HepG2 (cell line): ENCODE results near the gene ICE2. TPM values are rescaled to one million over a fixed set of nuclear protein-coding genes. Genes with fewer than 3 reads are reported as not detected.

ENCODE experiments used
- ARID3A ChIP-seq: IDR thresholded peaks from 2 replicates; pipeline ENCODE4 v1.6.1; 2012; ENCODE audit warnings: low read depth, low read length, improper control_type of control experiment
- GLI4 ChIP-seq: sonication (generic); formaldehyde crosslinking; IDR thresholded peaks from 2 replicates; pipeline ENCODE4 v1.5.1; 2020; ENCODE audit warnings: missing genetic modification reagents, mild to moderate bottlenecking, moderate library complexity, borderline replicate concordance
- ISL2 ChIP-seq: sonication (generic); formaldehyde crosslinking; IDR thresholded peaks from 2 replicates; pipeline ENCODE4 v1.5.0; 2020; ENCODE audit warnings: missing genetic modification reagents
- RBM39 ChIP-seq: fragments of 200-400 bp; formaldehyde crosslinking; IDR thresholded peaks from one replicate; pipeline ENCODE4 v1.6.1; 2018; ENCODE audit warnings: antibody characterized with exemption, mild to moderate bottlenecking, low read depth, low read length; ENCODE audit not compliant: poor library complexity, severe bottlenecking
- SMAD3 ChIP-seq: sonication (generic); formaldehyde crosslinking; IDR thresholded peaks from 2 replicates; pipeline ENCODE4 v1.4.0; 2020; ENCODE audit warnings: missing genetic modification reagents
- SRSF4 ChIP-seq: fragments of 200-400 bp; formaldehyde crosslinking; IDR thresholded peaks from one replicate; pipeline ENCODE4 v1.6.1; 2018; ENCODE audit warnings: mild to moderate bottlenecking, low read depth, low read length, moderate library complexity; ENCODE audit not compliant: poor library complexity, severe bottlenecking
- THAP7 ChIP-seq: sonication (generic); formaldehyde crosslinking; IDR thresholded peaks from 2 replicates; pipeline ENCODE4 v1.8.1; 2023; ENCODE audit warnings: mild to moderate bottlenecking, missing genetic modification reagents
- ZBTB14 ChIP-seq: sonication (generic); formaldehyde crosslinking; IDR thresholded peaks from 2 replicates; pipeline ENCODE4 v1.4.0; 2020; ENCODE audit warnings: missing genetic modification reagents
- ZFY ChIP-seq: sonication (generic); formaldehyde crosslinking; IDR thresholded peaks from 2 replicates; pipeline ENCODE4 v1.4.0; 2020; ENCODE audit warnings: missing genetic modification reagents
- ZNF264 ChIP-seq: sonication (generic); formaldehyde crosslinking; IDR thresholded peaks from 2 replicates; pipeline ENCODE4 v1.4.0; 2020; ENCODE audit warnings: missing genetic modification reagents
- ZNF446 ChIP-seq: sonication (generic); formaldehyde crosslinking; IDR thresholded peaks from 2 replicates; pipeline ENCODE4 v1.5.0; 2020; ENCODE audit warnings: mild to moderate bottlenecking, missing genetic modification reagents
- ZNF501 ChIP-seq: sonication (generic); formaldehyde crosslinking; IDR thresholded peaks from 2 replicates; pipeline ENCODE4 v1.5.1; 2020; ENCODE audit warnings: mild to moderate bottlenecking, moderate library complexity, missing genetic modification reagents
- ZNF616 ChIP-seq: sonication (generic); formaldehyde crosslinking; IDR thresholded peaks from 2 replicates; pipeline ENCODE4 v1.5.0; 2020; ENCODE audit warnings: low read depth, mild to moderate bottlenecking, missing genetic modification reagents
- ZNF687 ChIP-seq: sonication (generic); formaldehyde crosslinking; IDR thresholded peaks from 2 replicates; pipeline ENCODE4 v1.5.1; 2020; ENCODE audit warnings: mild to moderate bottlenecking, missing genetic modification reagents, moderate library complexity
- polyA plus RNA-seq, 8 experiments: library from polyadenylated mRNA; depleted of rRNA in 3 of 8; stranded (reverse) in 7 of 8; unstranded in 1 of 8; fragments of >200 nt; fragmentation: Illumina TruSeq in 4 of 8; extraction: Trizol in 4 of 8; gene quantifications; 2 replicates each; pipeline versions ENCODE4 v1.2.1 to v1.2.3, GENCODE V29; 2011 to 2016; ENCODE audit warnings: low read depth in 4 of 8, missing spikeins in 1 of 8, mixed read lengths in 1 of 8; ENCODE audit not compliant: insufficient read depth in 1 of 8
- total RNA-seq, 5 experiments: library from RNA; depleted of rRNA; stranded (reverse); fragments of >200 nt; fragmentation: Illumina TruSeq; extraction: Trizol; gene quantifications; 2 replicates each; pipeline ENCODE4 v1.2.3, GENCODE V29; 2016; ENCODE audit warnings: low read depth in 1 of 5
- TF ChIP-seq, protein P1 (sequence below): sonication (generic); formaldehyde crosslinking; IDR thresholded peaks from 2 replicates; pipeline ENCODE4 v1.4.0; 2020; ENCODE audit warnings: missing genetic modification reagents
- TF ChIP-seq, protein P2 (sequence below): sonication (generic); formaldehyde crosslinking; IDR thresholded peaks from 2 replicates; pipeline ENCODE4 v1.8.1; 2023; ENCODE audit warnings: mild to moderate bottlenecking, missing genetic modification reagents, borderline replicate concordance
- TF ChIP-seq, protein P3 (sequence below): conservative IDR thresholded peaks from 2 replicates; pipeline ENCODE4 v1.6.1; 2018; ENCODE audit warnings: missing genetic modification reagents

ICE2 gene
- total and polyA plus RNA-seq, 2 of the 13 experiments (the other 11 are each of a cell fraction or from before 2014, with no cell fraction given) = 24.8 to 26.4 TPM

DNA sequence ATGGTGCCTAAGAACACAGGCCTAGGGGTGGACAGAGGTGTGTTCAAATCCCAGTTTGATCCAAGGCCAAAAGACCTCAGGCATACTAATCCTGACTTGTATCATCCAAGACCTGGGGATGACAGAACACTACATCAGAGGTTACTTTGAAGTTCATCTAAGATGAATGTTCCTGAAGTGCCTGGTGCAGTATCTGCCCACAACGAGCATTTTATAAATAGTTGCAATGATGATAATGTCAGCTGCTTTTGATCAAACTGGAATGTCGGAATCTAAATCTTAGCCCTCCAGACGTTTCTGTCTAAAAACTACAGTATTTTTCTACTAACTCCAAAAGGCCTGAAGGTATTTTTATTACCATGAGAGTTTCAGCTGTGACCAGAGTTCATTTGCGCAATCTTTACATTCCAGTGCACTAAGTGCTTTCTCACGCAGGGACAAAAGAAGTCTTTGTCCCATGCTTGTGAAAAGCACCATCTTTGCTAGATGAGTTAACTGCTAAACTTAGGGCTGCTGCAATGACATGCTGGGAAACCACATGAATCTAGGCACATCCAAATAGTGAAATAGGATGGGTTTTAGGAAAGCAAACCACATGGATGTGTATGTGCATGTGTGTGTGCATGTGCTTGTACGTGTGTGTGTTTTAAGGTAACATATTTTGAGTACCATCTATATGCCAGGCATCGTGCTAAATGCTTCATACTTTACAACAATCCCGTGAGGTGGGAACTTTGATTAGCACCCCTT, 99.2 kb downstream of the ICE2 start (continued):
- TF ChIP-seq ZNF687 (CRISPR knock-in tag) (no peak), SRSF4 (no peak), GLI4 (CRISPR knock-in tag) (no peak), ZFY (CRISPR knock-in tag) (peak; percentile 54), ARID3A (peak; percentile 91), ZNF501 (no peak), ISL2 (peak; percentile 98), ZNF264 (CRISPR knock-in tag) (peak; percentile 71; the same call in 1 of the 2 replicates), RBM39 (no peak), ZNF446 (CRISPR knock-in tag) (no peak), SMAD3 (peak; percentile 78), ZNF616 (CRISPR knock-in tag) (no peak), ZBTB14 (CRISPR knock-in tag) (no peak), THAP7 (CRISPR knock-in tag) (no peak)
- TF ChIP-seq, protein P1, sequence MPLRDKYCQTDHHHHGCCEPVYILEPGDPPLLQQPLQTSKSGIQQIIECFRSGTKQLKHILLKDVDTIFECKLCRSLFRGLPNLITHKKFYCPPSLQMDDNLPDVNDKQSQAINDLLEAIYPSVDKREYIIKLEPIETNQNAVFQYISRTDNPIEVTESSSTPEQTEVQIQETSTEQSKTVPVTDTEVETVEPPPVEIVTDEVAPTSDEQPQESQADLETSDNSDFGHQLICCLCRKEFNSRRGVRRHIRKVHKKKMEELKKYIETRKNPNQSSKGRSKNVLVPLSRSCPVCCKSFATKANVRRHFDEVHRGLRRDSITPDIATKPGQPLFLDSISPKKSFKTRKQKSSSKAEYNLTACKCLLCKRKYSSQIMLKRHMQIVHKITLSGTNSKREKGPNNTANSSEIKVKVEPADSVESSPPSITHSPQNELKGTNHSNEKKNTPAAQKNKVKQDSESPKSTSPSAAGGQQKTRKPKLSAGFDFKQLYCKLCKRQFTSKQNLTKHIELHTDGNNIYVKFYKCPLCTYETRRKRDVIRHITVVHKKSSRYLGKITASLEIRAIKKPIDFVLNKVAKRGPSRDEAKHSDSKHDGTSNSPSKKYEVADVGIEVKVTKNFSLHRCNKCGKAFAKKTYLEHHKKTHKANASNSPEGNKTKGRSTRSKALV (CRISPR knock-in tag) = no peak
- TF ChIP-seq, protein P2, sequence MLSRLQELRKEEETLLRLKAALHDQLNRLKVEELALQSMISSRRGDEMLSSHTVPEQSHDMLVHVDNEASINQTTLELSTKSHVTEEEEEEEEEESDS (CRISPR knock-in tag) = no peak
- TF ChIP-seq, protein P3, sequence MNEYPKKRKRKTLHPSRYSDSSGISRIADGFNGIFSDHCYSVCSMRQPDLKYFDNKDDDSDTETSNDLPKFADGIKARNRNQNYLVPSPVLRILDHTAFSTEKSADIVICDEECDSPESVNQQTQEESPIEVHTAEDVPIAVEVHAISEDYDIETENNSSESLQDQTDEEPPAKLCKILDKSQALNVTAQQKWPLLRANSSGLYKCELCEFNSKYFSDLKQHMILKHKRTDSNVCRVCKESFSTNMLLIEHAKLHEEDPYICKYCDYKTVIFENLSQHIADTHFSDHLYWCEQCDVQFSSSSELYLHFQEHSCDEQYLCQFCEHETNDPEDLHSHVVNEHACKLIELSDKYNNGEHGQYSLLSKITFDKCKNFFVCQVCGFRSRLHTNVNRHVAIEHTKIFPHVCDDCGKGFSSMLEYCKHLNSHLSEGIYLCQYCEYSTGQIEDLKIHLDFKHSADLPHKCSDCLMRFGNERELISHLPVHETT (CRISPR knock-in tag) = no peak
